Esophagus squamous epithelium (tissue), 4 donors: ENCODE results near the gene LBP.

Source experiments
- POLR2A ChIP-seq, 4 donors: fragments of 450-650 bp; IDR thresholded peaks; one replicate each; pipeline ENCODE4 v1.6.1; 2017; ENCODE audit warnings: antibody characterized with exemption in 4 of 4, mild to moderate bottlenecking in 4 of 4, moderate library complexity in 3 of 4
- TF ChIP-seq, protein P1 (sequence below), 6 experiments: fragments of 450-650 bp in 4 of 6; fragments of 200-600 bp in 2 of 6; sonication (generic) in 2 of 6; IDR thresholded peaks; one replicate each; pipeline ENCODE4 v1.5.1; 2016 to 2019; ENCODE audit warnings: antibody characterized with exemption in 6 of 6, mild to moderate bottlenecking in 4 of 6, moderate library complexity in 4 of 6

DNA sequence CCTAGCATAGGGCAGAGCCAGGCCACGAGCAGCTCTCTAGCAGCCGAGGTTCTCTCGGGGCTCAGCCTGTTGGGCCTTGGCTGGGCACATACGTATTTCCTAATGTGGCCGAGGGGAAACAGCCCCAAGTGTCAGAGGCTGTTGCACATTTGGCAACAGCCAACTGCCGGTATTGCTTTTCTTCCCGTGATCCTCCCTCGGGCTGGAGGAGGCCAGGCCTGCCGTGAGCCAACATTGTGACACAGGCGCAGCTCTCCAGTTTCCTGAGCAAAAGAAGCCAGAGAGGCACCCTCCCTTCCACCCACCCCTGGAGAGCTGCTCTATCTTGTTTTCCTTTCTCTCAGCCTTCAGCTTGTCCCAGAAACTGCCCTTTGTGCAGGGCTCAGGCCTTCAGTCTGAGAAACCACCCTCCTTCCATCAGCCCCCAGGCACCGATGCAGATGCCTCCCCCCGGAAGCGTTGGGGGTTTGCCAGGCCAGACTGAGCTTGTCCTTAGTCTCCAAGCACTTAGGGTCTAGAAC, 47.5 kb upstream of the LBP start:
- TF ChIP-seq, protein P1, sequence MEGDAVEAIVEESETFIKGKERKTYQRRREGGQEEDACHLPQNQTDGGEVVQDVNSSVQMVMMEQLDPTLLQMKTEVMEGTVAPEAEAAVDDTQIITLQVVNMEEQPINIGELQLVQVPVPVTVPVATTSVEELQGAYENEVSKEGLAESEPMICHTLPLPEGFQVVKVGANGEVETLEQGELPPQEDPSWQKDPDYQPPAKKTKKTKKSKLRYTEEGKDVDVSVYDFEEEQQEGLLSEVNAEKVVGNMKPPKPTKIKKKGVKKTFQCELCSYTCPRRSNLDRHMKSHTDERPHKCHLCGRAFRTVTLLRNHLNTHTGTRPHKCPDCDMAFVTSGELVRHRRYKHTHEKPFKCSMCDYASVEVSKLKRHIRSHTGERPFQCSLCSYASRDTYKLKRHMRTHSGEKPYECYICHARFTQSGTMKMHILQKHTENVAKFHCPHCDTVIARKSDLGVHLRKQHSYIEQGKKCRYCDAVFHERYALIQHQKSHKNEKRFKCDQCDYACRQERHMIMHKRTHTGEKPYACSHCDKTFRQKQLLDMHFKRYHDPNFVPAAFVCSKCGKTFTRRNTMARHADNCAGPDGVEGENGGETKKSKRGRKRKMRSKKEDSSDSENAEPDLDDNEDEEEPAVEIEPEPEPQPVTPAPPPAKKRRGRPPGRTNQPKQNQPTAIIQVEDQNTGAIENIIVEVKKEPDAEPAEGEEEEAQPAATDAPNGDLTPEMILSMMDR (IDR thresholded peaks at IDR 0.05), result no peak
- no peak for TF ChIP-seq POLR2A (IDR thresholded peaks at IDR 0.05)
